NB4 (cell line): ENCODE results near the gene HHIP.

Experiments
- CTCF ChIP-seq: IDR thresholded peaks from one replicate; pipeline ENCODE4 v1.5.1; 2012; ENCODE audit warnings: low read depth, low read length
- MAX ChIP-seq: IDR thresholded peaks from 2 replicates; pipeline ENCODE4 v1.6.1; 2011; ENCODE audit warnings: low read depth, low read length
- MYC ChIP-seq: IDR thresholded peaks from 2 replicates; pipeline ENCODE4 v1.6.1; 2011; ENCODE audit warnings: low read depth, low read length
- POLR2A ChIP-seq: IDR thresholded peaks from 2 replicates; pipeline ENCODE4 v1.6.1; 2011; ENCODE audit warnings: mild to moderate bottlenecking; ENCODE audit not compliant: insufficient read length; ENCODE audit errors: extremely low read depth

- no peak for TF ChIP-seq CTCF
- TF ChIP-seq POLR2A, result no peak
- no peak for TF ChIP-seq MAX
- TF ChIP-seq MYC, result no peak
Observed at GRCh38 chr4:144647590-144647989, 1.6 kb downstream of the HHIP start.
